K562 (cell line): ENCODE measurements around the gene COL23A1.

Source experiments
- NFYB ChIP-seq: IDR thresholded peaks from 2 replicates; pipeline ENCODE4 v1.6.1; 2011; ENCODE audit warnings: mild to moderate bottlenecking, moderate library complexity; ENCODE audit not compliant: insufficient read length; ENCODE audit errors: extremely low read depth
- TAF7 ChIP-seq: fragments of 450-650 bp; IDR thresholded peaks from 2 replicates; pipeline ENCODE4 v1.6.1; 2016; ENCODE audit warnings: missing genetic modification characterization, missing compliant biosample characterization

DNA sequence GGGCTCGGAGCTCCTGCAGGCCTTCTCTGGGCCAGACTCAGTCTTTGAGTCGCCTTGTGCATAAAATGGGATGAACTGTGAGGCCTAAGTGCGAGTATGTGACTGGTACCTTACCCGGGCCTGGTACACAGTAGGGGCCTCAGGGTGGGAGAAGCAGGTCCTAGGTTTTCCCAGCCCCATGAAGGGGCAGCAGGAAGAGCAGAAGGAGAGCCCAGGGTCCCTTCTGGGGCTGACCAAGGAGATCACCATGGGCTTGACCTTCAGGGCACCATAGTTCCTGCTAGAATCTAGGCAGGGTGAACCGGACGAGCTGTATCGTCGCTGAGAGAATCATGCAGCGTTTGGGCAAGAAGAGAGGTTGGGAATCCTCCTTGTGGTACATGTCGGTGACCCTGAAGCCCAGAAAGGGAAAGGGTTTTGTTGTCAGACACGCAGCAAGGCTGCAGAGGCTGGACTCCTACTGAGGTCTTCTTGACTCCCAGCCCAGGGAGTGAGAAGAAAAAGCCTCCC lies 357.2 kb downstream of the COL23A1 start:
- no peak for TF ChIP-seq TAF7 (tag)
- no peak for TF ChIP-seq NFYB
